WI38 (cell line): ENCODE measurements around the gene ZFAND3.
"Not testable (repeated sequence)": the region's sequence is repeated elsewhere in the genome, so short reads cannot be mapped to it uniquely, and the experiment has no call there.

Experiments used
- H3K4me3 ChIP-seq: 2 replicates; pipeline ENCODE4 v1.5.1; 2011; ENCODE audit warnings: low read depth, mild to moderate bottlenecking, control low read depth, low read length
- TF ChIP-seq, protein P1 (sequence below): IDR thresholded peaks from 2 replicates; pipeline ENCODE4 v1.5.1; 2012; ENCODE audit warnings: low read depth, mild to moderate bottlenecking, control low read depth, low read length

The ZFAND3 gene

DNA sequence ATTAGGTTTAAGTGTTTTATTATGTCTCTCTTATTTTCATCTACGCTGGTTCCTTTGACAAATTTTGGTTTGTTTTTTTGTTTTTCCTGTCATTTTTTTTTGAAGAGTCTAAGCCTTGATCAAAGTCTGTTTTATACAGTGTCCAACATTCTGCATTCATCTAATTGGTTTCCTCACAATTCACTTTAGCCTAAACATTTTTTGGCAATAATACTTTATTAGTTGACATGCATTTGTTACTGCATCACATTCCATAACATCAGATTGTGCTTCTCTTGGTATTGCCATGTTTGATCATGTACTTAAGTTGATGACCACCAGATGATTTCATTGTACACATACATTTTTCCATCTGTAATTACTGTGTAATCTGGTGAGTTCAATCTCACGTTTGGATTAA lies 173.2 kb downstream of the ZFAND3 start:
- H3K4me3 ChIP-seq: no peak overlapping the region
- TF ChIP-seq, protein P1, sequence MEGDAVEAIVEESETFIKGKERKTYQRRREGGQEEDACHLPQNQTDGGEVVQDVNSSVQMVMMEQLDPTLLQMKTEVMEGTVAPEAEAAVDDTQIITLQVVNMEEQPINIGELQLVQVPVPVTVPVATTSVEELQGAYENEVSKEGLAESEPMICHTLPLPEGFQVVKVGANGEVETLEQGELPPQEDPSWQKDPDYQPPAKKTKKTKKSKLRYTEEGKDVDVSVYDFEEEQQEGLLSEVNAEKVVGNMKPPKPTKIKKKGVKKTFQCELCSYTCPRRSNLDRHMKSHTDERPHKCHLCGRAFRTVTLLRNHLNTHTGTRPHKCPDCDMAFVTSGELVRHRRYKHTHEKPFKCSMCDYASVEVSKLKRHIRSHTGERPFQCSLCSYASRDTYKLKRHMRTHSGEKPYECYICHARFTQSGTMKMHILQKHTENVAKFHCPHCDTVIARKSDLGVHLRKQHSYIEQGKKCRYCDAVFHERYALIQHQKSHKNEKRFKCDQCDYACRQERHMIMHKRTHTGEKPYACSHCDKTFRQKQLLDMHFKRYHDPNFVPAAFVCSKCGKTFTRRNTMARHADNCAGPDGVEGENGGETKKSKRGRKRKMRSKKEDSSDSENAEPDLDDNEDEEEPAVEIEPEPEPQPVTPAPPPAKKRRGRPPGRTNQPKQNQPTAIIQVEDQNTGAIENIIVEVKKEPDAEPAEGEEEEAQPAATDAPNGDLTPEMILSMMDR: no peak

DNA sequence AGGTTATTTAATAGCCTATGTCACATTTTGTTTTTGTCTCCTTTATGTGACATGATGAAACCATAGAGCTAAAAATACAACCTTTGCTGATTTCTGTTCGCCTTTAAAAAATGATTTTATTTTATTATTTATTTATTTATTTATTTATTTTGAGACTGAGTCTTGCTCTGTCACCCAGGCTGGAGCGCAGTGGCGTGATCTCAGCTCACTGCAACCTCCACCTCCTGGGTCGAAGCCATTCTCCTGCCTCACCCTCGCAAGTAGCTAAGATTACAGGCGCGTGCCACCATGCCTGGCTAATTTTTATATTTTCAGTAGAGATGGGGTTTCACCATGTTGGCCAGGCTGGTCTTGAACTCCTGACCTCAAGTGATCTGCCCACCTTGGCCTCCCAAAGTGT lies 173.7 kb downstream of the ZFAND3 start:
- H3K4me3 ChIP-seq: not testable (repeated sequence)

DNA sequence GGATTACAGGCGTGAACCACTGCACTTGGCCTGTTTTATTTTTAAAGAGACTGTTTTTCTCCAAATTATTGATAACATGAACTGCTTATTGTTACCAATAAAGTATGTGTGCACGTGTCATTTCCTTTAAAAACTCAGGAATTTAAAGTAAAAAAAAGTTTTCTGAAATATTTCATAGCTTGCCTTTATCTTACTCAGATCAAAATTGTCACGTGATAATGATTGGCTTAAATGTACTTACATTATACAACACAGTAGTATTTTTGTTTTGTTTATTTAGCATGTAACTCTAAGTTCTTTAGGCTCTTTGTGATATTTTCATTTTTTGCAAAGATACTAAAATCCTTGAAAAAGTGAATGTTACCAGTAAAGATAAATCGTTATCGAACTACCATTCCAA lies 174.1 kb downstream of the ZFAND3 start:
- no peak overlapping the region for H3K4me3 ChIP-seq
- TF ChIP-seq, protein P1: no peak

DNA sequence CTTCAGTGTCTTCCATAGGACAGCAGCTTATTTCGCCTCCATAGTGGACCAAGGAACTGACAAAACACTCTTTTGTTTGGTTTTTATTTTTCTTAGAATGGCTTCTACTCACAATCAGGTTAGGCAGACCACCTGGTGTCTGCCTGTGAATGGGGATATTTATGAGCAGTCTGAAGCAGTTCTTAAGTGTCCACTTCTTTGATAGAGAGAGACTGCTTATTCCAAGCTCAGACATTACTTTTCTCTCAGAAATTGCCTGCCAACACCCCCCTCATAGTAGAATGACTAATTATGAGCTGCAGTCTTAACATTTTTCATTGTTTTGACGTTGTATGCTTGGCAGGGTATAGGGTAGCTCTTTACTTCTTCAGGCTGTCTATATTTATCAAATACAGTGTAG lies 174.7 kb downstream of the ZFAND3 start:
- TF ChIP-seq, protein P1: no peak
- no peak overlapping the region for H3K4me3 ChIP-seq

DNA sequence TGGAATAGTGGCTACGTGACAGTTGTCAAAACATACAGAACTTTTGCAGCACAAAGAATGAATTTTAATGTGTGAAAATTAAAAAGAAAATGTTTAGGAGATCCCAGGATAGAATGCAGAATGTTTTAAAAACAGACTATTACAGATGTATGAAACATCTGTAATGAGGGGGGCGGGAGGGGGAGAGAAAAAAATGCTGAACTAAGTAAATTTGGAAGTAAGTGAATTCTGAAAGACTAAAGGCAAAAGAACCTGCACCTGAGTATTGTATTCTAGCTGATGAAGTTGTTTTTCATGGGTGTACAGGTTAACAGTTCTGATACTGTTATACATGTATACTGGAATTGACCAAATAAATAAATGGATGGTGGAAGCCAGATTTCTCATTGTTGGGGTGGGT lies 178.8 kb downstream of the ZFAND3 start:
- TF ChIP-seq, protein P1: no peak

DNA sequence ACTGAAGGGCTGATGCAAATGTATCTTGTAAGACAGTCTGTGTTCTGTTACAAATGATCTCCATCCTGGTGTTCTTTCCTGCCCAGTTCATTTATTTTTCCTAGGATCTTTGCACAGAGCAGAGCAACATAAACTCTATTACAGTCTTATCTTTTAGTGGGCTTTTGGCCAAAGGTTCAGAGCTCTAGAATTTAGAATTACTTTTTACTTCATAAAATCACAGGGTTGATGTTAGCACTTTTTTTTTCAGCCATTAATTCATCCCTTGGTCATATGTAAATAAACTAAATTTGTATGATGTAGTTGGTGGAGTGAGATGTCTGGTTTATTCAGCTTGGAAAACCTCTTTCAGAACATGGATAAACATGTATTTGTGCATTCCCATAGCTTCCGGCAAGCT lies 181.9 kb downstream of the ZFAND3 start:
- no peak overlapping the region for H3K4me3 ChIP-seq
- TF ChIP-seq, protein P1: no peak

More for the DNA sequence above, 178.8 kb downstream of the ZFAND3 start:
- H3K4me3 ChIP-seq: no peak overlapping the region

DNA sequence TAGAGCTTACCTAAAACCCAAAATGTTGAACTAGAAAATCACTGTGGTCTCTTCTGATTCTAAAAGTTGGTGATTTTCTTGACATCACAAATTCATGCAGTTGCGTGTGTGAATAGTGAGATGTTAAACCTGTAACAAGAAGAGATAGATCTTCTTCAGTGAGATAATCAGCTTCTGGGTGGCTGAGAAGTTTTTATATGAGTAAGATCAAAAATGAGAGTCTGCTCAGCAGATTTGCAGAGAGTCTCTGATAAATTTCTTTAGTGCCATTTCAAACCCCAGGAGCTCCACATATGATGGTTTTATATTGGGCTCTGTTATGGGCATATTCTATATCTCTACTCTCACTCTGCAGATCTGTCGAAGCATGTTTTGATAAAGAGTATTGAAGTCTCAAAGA lies 185.4 kb downstream of the ZFAND3 start:
- no peak overlapping the region for H3K4me3 ChIP-seq
- TF ChIP-seq, protein P1: no peak

DNA sequence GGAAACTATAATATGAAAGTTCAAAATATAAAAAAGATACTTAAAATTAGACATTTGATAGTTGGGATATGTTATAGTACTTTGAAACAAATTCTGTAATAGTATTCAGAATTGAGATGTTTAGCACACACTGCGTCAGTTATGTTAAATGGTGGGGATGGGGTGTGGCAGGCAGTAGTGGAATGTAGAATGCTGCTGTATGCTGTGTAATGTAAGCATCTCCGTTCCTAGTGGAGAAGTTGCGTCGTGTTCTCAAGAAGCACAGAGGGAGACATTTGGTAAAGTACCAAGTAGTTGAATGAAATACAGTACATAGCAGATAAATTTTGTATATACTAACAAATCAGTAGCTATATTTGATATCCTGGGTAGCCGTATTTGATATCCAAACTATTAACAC lies 192.4 kb downstream of the ZFAND3 start:
- no peak overlapping the region for H3K4me3 ChIP-seq
- TF ChIP-seq, protein P1: no peak
